ENCODE measurements around the gene SEPTIN11. TPM values are rescaled to one million over a fixed set of nuclear protein-coding genes. Genes with fewer than 3 reads are reported as not detected.

The SEPTIN11 gene
- total and polyA plus RNA-seq, 2 of the 4 experiments (the other 2 are of a cell fraction), result 267 to 573 TPM

DNA sequence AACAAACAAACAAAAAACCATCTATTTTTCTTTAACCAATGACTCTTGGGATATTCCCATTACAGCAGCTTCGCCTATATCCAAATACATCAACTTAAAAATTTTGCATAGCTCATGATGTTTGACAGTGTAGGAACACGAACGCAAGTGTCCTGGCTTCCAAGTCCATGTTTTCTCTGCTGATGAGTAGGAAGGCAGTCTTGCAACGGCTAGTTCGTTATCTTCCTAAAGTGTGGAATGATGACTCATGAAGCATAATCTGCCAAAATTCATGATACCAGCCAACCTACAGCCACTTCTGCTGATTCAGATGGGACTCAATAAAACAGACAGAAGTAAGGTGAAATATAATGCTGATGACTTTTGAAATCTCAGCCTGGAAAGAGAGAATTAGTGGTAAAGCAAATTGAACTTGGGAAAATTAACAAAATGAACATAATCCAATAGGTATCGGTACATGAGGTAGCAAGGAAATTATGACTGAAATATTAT is 6.4 kb upstream of the SEPTIN11 start:
- Histone ChIP-seq H2AFZ (replicated peaks; ENCODE audit: low read length, poor library complexity) (no peak overlapping the region), H2BK20ac (ENCODE audit: low read depth, low read length) (no peak overlapping the region), H4K20me1 (ENCODE audit: insufficient read depth, low read length) (peaks cover 2% of the 10 kb centered on the region; the same call in 1 of the 2 replicates), H2AK5ac (ENCODE audit: low read depth, low read length) (no peak overlapping the region), H2BK15ac (ENCODE audit: low read depth, low read length) (no peak overlapping the region), H4K91ac (ENCODE audit: insufficient read depth, low read depth, low read length) (no peak overlapping the region), H3K56ac (ENCODE audit: extremely low read depth, insufficient read depth, low read length) (no peak overlapping the region), H3K23ac (ENCODE audit: low read depth, low read length) (no peak overlapping the region), H3K4me3 (ENCODE audit: insufficient read depth, low read depth, low read length) (no peak overlapping the region), H3K79me1 (ENCODE audit: low read depth in 1 of 2, low read length in 2 of 2) (peaks cover 5 to 52% of the 10 kb centered on the region in 2 experiments; a peak in 3 of 4 replicates), H3K36me3 (ENCODE audit: control insufficient read depth, insufficient read depth, low read length) (peaks cover 1% of the 10 kb centered on the region; the same call in 1 of the 2 replicates), H3K9ac (ENCODE audit: low read depth, low read length) (no peak overlapping the region), H3K27ac (ENCODE audit: insufficient read depth, low read length) (no peak overlapping the region), H4K8ac (ENCODE audit: low read depth in 2 of 2, low read length in 2 of 2) (no peak overlapping the region), H4K5ac (ENCODE audit: low read depth, low read length) (no peak overlapping the region), H3K4ac (ENCODE audit: low read depth, low read length) (no peak overlapping the region), H3K14ac (replicated peaks; ENCODE audit: low read depth, low read length) (no peak overlapping the region), H2BK5ac (ENCODE audit: low read depth, low read length, poor library complexity, severe bottlenecking) (no peak overlapping the region), H2AK9ac (replicated peaks; ENCODE audit: low read depth, low read length, poor library complexity) (no peak overlapping the region), H3K27me3 (ENCODE audit: control insufficient read depth, insufficient read depth, low read length) (no peaks in the 10 kb centered on the region), H3K18ac (ENCODE audit: low read depth, low read length) (no peak overlapping the region), H3K4me1 (ENCODE audit: control insufficient read depth, insufficient read depth, low read length) (peaks cover 2% of the 10 kb centered on the region), H2BK120ac (ENCODE audit: low read depth, low read length) (no peak overlapping the region), H3K9me3 (ENCODE audit: control insufficient read depth, insufficient read depth, low read length) (no peaks in the 10 kb centered on the region), H3K4me2 (ENCODE audit: low read depth, low read length) (no peak overlapping the region), H3K9me1 (ENCODE audit: insufficient read depth, low read length) (peaks cover 3% of the 10 kb centered on the region; the same call in 1 of the 2 replicates)
- TF ChIP-seq, protein P1, sequence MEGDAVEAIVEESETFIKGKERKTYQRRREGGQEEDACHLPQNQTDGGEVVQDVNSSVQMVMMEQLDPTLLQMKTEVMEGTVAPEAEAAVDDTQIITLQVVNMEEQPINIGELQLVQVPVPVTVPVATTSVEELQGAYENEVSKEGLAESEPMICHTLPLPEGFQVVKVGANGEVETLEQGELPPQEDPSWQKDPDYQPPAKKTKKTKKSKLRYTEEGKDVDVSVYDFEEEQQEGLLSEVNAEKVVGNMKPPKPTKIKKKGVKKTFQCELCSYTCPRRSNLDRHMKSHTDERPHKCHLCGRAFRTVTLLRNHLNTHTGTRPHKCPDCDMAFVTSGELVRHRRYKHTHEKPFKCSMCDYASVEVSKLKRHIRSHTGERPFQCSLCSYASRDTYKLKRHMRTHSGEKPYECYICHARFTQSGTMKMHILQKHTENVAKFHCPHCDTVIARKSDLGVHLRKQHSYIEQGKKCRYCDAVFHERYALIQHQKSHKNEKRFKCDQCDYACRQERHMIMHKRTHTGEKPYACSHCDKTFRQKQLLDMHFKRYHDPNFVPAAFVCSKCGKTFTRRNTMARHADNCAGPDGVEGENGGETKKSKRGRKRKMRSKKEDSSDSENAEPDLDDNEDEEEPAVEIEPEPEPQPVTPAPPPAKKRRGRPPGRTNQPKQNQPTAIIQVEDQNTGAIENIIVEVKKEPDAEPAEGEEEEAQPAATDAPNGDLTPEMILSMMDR (conservative IDR thresholded peaks at IDR 0.05; ENCODE audit: low read depth, low read length), result no peak
- TF ChIP-seq CEBPB (IDR thresholded peaks at IDR 0.05; ENCODE audit: low read depth, low read length), result peak; percentile 30; the same call in 1 of the 2 replicates
- peak; percentile 61 for TF ChIP-seq MAFK (IDR thresholded peaks at IDR 0.05; ENCODE audit: low read depth, low read length)
- no peak for TF ChIP-seq POLR2A (IDR thresholded peaks at IDR 0.05; ENCODE audit: low read depth, low read length)
- TF ChIP-seq RFX5 (IDR thresholded peaks at IDR 0.05; ENCODE audit: low read depth, low read length), result no peak
- no peak for TF ChIP-seq MXI1 (IDR thresholded peaks at IDR 0.05; ENCODE audit: borderline replicate concordance, low read depth, low read length)
- peak; percentile 55; the same call in 1 of the 2 replicates for TF ChIP-seq FOS (IDR thresholded peaks at IDR 0.05; ENCODE audit: low read depth, low read length)
- in situ Hi-C loops (cut with MboI; ENCODE audit: low sequenced_read_pairs) (loop anchor here (10.0 kb wide), 2 partner anchors 158 to 428 kb away; no protein-coding TSS in a partner anchor), intact Hi-C loops (cut with micrococcal nuclease) (loop anchor here (5.0 to 10.0 kb wide), 3 partner anchors 61 to 318 kb away; no protein-coding TSS in a partner anchor), dilution Hi-C loops (cut with HindIII; ENCODE audit: low sequenced_read_pairs, unreplicated experiment) (no loop called here)
- peak; percentile 75 for DNase-seq
- no TSS peak for BruUV-seq (replicated peaks)
- ATAC-seq (ENCODE audit: low read depth), result 0 out of 2 replicates have a peak, but pooled peaks have one; percentile 8
- ChIA-PET POLR2A (ENCODE audit: unreplicated experiment) (no interaction called here), CTCF (interaction anchor here (0.7 kb wide), 1 partner anchor 10 kb away, joined by 3 read pairs; no protein-coding TSS in a partner anchor)
- no CpG with 5 or more reads among the region's 6 CpGs for WGBS, 2 experiments (ENCODE audit: extremely low coverage in 2 of 2, insufficient read length in 1 of 2)

All from IMR-90 (cell line).